Urothelium cell line (cell line): ENCODE results near the gene CDK5RAP2.

Source experiments
- DNase-seq: peaks from one replicate; pipeline ENCODE4 v3.0.0; 2011; ENCODE audit warnings: low spot score, mixed read lengths
- FAIRE-seq: peaks from 2 replicates; lab custom pipeline; 2011; peaks lifted over from hg19 to GRCh38; lab: Jason Lieb, UNC

CDK5RAP2 gene

DNA sequence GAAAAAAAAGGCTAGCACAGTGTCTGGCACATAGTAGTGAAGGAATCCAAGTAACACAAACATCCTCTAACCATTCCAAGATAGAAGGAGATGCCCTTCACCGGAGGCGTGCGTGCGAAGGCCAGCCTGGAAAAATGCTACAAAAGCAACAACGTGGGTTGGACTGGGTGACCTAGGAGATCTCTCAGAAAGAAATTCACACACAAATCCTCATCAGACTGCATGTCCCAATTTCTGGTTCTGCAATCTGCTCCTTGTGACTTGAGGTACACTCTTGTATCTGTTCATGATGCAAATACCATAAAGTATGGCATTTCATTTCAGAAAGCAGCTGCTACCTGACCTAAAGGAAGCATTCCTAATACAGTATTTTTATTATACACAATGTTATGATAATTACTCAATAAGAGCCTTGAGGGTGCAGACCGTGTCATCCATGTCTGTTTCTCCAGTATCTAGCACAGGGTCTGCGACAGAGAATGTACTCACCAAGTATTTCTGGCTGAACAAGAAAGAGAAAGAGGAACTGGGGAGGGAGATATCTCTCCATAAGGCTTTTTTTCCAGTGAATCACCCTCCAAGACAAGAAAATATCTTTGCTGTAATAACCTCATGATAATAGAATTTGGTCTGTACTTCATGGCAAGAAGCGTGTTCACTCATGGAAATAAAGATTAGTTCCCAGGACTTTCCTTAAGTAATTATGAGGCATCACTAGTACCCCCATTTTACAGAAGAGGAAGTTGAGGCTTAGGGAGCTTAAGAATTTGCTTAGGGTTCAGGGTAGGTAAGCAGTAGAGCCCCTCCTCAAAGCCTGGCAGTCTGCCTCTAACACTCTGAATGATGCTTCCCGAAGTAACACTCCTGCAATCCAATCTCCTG is 138.3 kb downstream of the CDK5RAP2 start:
- FAIRE-seq (no peak), DNase-seq (no peak)

DNA sequence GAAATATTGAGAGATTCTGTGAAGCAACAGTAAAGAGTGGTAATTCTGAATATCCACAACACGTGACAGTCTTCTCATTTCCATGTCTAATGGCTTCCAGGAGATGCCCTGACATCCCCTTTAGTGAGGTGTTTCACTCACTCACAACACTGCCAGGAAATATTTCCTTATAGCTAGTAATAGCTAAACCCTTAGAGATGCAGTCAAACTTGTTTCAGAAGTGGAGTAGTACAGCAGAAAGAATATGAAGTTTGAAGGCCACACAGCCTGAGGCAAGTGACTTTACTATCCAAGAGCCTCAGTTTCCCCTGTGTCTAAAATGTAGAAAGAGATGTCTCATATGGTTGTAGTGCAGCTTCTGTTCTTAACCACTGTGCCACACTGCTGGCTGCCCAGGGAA is 139.2 kb downstream of the CDK5RAP2 start:
- FAIRE-seq (no peak), DNase-seq (no peak)

- no peak for DNase-seq
- no peak for FAIRE-seq
Observed at GRCh38 chr9:120439926-120440325, 140.0 kb downstream of the CDK5RAP2 start.

DNA sequence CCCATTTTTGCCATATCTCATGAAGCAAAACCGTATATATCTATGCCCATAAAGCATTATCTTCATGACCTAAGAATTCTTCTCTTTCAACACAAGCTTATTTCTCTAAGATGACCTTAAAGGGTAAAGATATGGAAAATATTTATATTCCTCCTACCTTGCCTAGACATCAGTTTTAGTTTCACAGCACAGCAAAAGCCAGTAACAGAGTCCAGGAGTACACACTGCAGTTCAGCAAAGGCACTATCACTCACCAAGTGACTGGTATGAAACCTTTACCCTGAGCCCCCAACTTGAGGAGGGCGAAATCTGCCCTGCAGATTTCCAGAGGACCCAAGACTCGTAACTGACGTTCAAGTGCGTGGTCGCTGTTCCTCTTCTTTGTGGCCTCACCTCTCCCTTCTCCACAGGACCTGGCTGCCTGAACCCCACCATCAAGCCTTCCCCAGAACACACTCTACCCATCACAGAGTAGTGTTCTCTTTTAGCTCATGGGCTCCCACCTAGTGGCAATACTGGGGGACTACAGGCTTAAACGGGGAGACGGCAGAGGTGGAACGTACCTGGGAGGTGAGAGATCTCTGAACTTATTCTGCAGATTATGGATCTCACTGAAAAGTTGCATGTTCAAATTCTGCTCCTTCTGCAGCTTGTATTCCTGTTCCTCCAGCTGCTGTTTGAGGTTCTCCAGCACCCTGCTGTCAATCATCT is 141.0 kb downstream of the CDK5RAP2 start:
- DNase-seq = peak; percentile 21
- FAIRE-seq = no peak

DNA sequence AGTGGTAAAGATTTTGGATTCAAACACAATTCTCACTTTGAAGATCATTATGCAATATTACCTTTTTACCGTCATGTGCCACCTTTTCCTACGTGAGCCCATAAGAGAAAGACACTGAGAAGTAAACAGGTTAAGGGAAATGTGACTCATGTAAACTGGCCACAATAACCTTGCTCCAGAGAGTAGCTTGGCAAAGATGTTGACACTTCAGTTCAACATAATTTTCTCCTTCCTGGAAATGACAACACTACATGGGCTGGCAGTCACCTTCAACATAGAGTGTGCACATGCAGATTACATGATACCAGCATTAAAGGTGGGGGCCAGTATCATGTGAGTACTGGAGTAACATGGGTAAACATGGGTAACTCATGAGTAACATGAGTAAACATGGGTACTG is 141.9 kb downstream of the CDK5RAP2 start:
- DNase-seq (no peak), FAIRE-seq (no peak)

DNA sequence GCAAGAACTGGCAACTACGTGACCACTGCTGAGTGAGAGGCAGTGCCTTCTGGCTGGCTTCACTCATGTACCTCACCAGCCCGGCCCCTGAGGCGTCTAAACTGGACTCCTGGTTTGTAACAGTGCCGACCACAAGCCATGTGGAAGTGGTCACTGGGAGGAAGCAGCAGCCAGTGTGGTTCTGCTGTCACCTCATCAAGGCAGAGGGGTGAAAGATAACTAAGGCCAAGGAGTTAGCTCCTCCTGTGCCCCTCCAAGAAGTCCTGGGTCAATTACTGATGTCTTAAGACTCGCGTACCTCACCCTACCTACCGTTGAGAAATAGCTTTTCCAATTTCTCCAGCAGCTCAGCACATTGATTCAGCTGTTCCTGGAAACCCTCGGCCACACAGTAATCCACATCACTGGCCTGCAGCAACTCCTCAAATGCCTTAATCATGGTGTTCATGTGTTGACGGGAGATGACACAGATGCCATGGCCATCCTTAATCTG is 142.9 kb downstream of the CDK5RAP2 start:
- FAIRE-seq (no peak), DNase-seq (no peak)

- no peak for DNase-seq
- FAIRE-seq = no peak
Observed at GRCh38 chr9:120436446-120436845, 143.5 kb downstream of the CDK5RAP2 start.

DNA sequence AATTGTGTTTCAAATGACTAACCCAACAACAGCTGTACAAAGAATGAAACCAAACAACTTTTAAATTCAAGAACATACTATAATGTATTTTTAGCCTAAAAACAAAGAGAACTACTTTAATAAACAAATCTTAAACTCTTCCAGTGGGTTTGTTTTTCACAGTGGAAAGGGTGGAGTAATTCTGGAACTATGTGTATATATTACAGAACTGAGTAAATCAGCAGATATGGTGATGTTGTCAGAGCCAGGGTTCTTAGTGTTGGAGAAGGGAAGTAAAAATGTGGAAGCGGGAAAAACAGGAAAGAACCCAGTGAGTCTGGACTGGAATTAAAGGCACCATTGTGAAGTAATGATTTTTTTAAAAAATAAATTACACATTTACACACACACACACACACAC is 144.9 kb downstream of the CDK5RAP2 start:
- no peak for DNase-seq
- no peak for FAIRE-seq

- no peak for FAIRE-seq
- no peak for DNase-seq
Observed at GRCh38 chr9:120434532-120434931, 145.4 kb downstream of the CDK5RAP2 start.

DNA sequence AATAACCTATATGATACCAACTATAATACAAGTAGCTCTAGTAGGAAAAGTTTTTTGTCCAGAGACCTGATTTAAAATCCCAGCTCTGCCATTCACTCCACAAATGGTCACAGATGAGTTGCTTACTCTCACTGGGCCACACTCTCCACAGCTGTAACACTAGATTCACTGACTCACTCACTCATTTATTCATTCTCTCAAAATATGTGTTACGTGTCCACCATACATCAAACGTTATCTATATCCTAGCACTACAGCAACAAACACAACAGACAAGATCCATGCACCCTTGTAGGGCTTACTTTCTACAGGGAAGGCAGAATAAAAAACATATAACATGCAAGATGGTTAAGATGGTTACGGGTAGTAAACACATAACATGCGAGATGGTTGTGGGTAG is 146.3 kb downstream of the CDK5RAP2 start:
- no peak for FAIRE-seq
- DNase-seq = no peak

- no peak for FAIRE-seq
- no peak for DNase-seq
Observed at GRCh38 chr9:120432600-120432999, 147.4 kb downstream of the CDK5RAP2 start.

DNA sequence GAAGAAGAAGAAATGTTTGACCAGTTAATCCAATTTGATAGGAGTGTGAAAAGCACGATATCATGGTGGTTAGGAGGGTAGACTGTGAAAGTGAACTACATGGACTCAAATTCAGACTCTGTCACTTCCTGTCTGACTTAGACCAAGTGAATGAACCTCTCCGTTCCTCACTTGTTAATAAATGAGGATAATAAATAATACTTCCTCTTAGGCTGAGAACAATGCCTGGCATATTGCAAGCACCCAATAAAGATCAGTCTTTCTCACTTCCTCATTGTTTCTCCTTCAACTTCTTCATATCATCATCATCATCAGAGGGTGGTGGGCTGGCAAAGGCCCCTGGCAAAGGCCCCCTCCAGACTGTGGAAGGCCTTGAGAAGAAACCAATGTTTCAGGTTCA is 148.7 kb downstream of the CDK5RAP2 start:
- FAIRE-seq (no peak), DNase-seq (no peak)

- FAIRE-seq (no peak), DNase-seq (no peak)
Observed at GRCh38 chr9:120424248-120424647, 155.7 kb downstream of the CDK5RAP2 start.

- no peak for DNase-seq
- FAIRE-seq = no peak
Observed at GRCh38 chr9:120423812-120424211, 156.2 kb downstream of the CDK5RAP2 start.

GRCh38 chr9:120421977-120422376 is 158.0 kb downstream of the CDK5RAP2 start:
- FAIRE-seq = no peak
- DNase-seq = no peak

GRCh38 chr9:120418315-120418714 is 161.7 kb downstream of the CDK5RAP2 start:
- DNase-seq = no peak
- FAIRE-seq = no peak

- no peak for FAIRE-seq
Observed at GRCh38 chr9:120416781-120417427, 163.1 kb downstream of the CDK5RAP2 start.

DNA sequence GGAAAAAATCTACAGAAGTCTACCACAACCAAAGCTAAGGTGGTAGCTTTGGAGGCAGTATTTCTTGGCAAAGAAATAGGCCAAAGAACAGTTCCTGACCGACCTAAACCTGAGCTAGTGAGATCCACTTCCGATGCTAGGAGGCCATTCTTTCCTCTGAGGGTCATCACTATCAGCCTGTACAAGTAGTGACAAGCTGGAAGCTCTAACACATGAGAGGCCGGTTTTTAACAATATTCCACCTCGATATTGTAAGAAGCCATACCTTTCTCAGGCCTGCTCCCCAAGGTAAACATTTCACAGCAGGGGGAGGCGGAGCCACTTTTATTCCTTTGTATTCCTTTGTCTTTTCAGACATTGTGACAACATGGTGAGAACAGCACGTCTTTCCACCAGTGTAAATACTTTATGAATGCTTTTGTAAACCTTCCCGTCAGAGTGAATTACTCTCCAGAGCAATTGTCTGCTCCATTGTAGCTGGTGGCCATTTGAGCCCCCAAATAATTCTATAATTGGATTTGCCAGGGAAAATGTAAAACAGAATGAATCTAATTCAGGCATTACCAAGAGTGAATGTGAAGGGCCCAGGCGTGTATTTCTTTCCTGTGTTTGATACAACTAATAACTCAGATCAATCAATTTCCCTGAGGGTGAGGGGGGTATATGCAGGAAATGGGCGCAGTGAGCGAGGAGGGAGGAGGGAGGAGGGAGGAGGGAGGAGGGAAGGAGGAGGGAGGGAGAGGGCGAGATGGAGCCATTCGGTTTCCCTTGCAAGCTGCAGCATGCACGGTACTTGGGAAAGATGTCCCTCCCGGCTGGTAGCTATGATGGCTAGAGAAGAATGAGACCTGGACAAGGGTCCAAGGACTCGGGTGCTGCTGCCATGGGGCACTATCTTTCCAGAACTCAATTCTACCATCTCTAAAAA is 166.6 kb downstream of the CDK5RAP2 start:
- DNase-seq (no peak), FAIRE-seq (no peak)

More at GRCh38 chr9:120416781-120417427, 163.1 kb downstream of the CDK5RAP2 start:
- no peak for DNase-seq

- no peak for DNase-seq
- no peak for FAIRE-seq
Observed at GRCh38 chr9:120412425-120412951, 167.5 kb downstream of the CDK5RAP2 start.

GRCh38 chr9:120411862-120412424 is 168.0 kb downstream of the CDK5RAP2 start:
- FAIRE-seq = no peak

More at GRCh38 chr9:120411862-120412424, 168.0 kb downstream of the CDK5RAP2 start:
- DNase-seq = no peak
